ENCODE measurements around the gene DSE.

GRCh38 chr6:116461331-116461931 lies 90.7 kb downstream of the DSE start, which contains the start of gene CALHM6:
- TF ChIP-seq CTCF (IDR thresholded peaks at IDR 0.05) (no peak), REST (IDR thresholded peaks at IDR 0.05; ENCODE audit: insufficient read depth in 1 of 2, low read depth in 2 of 2, low read length in 1 of 2) (no peak)

Data from Panc1 (cell line).